Adrenal gland (tissue), 12 donors: ENCODE data around the gene STPG1. TPM values are rescaled to one million over a fixed set of nuclear protein-coding genes. Genes with fewer than 3 reads are reported as not detected.

Experiments used
- DNase-seq, 7 donors: peaks; one replicate each; pipeline ENCODE4 v3.0.0-alpha.2; 2019 to 2020
- H3K27ac ChIP-seq, 5 donors: fragments of 200-600 bp; sonication (generic) in 4 of 5; 1 replicate in 3 of 5; 2 replicates in 2 of 5; pipeline versions ENCODE4 v1.5.1 to v1.8.0; 2016 to 2020; ENCODE audit warnings: mild to moderate bottlenecking in 1 of 5
- H3K27me3 ChIP-seq: fragments of 200-600 bp; 2 replicates; pipeline ENCODE4 v1.8.0; 2021
- H3K36me3 ChIP-seq, 2 donors: fragments of 200-600 bp; replicated peaks in 1 of 2; 1 replicate in 1 of 2; 2 replicates in 1 of 2; pipeline versions ENCODE4 v1.5.1 to v1.8.0; 2018 to 2022
- H3K4me1 ChIP-seq, 2 donors: fragments of 200-600 bp; replicated peaks in 1 of 2; 1 replicate in 1 of 2; 2 replicates in 1 of 2; pipeline versions ENCODE4 v1.5.1 to v1.8.0; 2018 to 2021
- H3K4me3 ChIP-seq, 4 donors: fragments of 200-600 bp; sonication (generic) in 3 of 4; one replicate each; pipeline ENCODE4 v1.5.1; 2016 to 2018
- H3K9me3 ChIP-seq, 3 donors: fragments of 200-600 bp; sonication (generic) in 1 of 3; replicated peaks in 1 of 3; 1 replicate in 2 of 3; 2 replicates in 1 of 3; pipeline versions ENCODE4 v1.5.1 to v1.8.0; 2016 to 2021
- POLR2A ChIP-seq, 2 donors: fragments of 450-650 bp; IDR thresholded peaks; one replicate each; pipeline ENCODE4 v1.6.1; 2017; ENCODE audit warnings: antibody characterized with exemption in 2 of 2, mild to moderate bottlenecking in 2 of 2, moderate library complexity in 1 of 2
- WGBS, 4 donors: extraction: QIAGEN DNeasy Blood & Tissue Kit in 2 of 4; methylation state at CpG; one replicate each; pipeline versions ENCODE4 v1.1.5 to v1.1.7; 2013 to 2017; 5-methylcytosine and 5-hydroxymethylcytosine counted together
- intact Hi-C, 2 donors: fragments of 100-400 bp; cut with DNase I; formaldehyde crosslinking; loops; one replicate each; pipeline versions ENCODE4 v1.14.1 to v1.15.0; 2022 to 2023
- polyA plus RNA-seq, 3 donors: library from polyadenylated mRNA; stranded (reverse); fragments of 200-250 nt in 2 of 3; fragments of 350-450 nt in 1 of 3; fragmentation: Illumina TruSeq in 1 of 3; extraction: RNeasy Lipid Tissue Mini Kit (QIAGEN cat#74804) in 1 of 3; gene quantifications; one replicate each; pipeline ENCODE4 v1.2.3, GENCODE V29; 2013 to 2014
- total RNA-seq, 9 donors: library from RNA; depleted of rRNA in 4 of 9; stranded (reverse); fragments of >200 nt in 4 of 9; fragments of 120-200 nt in 1 of 9; fragmentation: NEBNext Ultra II Directional in 1 of 9; extraction: Animal tissue kit (Norgen Biotek cat#: 25700) in 1 of 9; gene quantifications; one replicate each; pipeline versions ENCODE4 v1.1.0 to v1.2.4, GENCODE V29; 2013 to 2023
- TF ChIP-seq, protein P1 (sequence below), 6 experiments: fragments of 450-650 bp in 4 of 6; fragments of 200-600 bp in 2 of 6; sonication (generic) in 1 of 6; IDR thresholded peaks; 1 replicate in 5 of 6; 2 replicates in 1 of 6; pipeline versions ENCODE4 v1.5.1 to v1.8.0; 2016 to 2021; ENCODE audit warnings: antibody characterized with exemption in 6 of 6, mild to moderate bottlenecking in 2 of 6, moderate library complexity in 1 of 6
- donor health status: healthy with polysubstance abuse.
- donor health status: Bipolar disorder and iron deficiency.
- donor health status: DM: yes; HTN: yes; CAD: no.
- donor health status: DM: no; HTN: no; CAD: no.
- donor health status: DM: no; HTN: no; CAD: no.
- donor health status: DM: yes; HTN: yes; CAD: no.

Gene STPG1
- total and polyA plus RNA-seq, 12 donors: 2.1 to 8.9 (median 5.7) TPM

GRCh38 chr1:24393892-24394291 lies 19.7 kb downstream of the STPG1 start:
- Histone ChIP-seq H3K4me3 (no peak overlapping the region), H3K27ac (no peak overlapping the region), H3K4me1 (peaks cover 7 to 9% of the 10 kb centered on the region in 2 donors), H3K9me3 (no peaks in the 10 kb centered on the region), H3K36me3 (no peaks in the 10 kb centered on the region), H3K27me3 (no peaks in the 10 kb centered on the region)
- 64 to 73% (median 72%) methylated on average over 6 of the region's 6 CpGs for WGBS, 4 donors
- TF ChIP-seq, protein P1, sequence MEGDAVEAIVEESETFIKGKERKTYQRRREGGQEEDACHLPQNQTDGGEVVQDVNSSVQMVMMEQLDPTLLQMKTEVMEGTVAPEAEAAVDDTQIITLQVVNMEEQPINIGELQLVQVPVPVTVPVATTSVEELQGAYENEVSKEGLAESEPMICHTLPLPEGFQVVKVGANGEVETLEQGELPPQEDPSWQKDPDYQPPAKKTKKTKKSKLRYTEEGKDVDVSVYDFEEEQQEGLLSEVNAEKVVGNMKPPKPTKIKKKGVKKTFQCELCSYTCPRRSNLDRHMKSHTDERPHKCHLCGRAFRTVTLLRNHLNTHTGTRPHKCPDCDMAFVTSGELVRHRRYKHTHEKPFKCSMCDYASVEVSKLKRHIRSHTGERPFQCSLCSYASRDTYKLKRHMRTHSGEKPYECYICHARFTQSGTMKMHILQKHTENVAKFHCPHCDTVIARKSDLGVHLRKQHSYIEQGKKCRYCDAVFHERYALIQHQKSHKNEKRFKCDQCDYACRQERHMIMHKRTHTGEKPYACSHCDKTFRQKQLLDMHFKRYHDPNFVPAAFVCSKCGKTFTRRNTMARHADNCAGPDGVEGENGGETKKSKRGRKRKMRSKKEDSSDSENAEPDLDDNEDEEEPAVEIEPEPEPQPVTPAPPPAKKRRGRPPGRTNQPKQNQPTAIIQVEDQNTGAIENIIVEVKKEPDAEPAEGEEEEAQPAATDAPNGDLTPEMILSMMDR (IDR thresholded peaks at IDR 0.05): no peak
- TF ChIP-seq POLR2A (IDR thresholded peaks at IDR 0.05): no peak
- peak in 1 of 7 donors; percentile 29 for DNase-seq
- intact Hi-C loops: no loop called here

DNA sequence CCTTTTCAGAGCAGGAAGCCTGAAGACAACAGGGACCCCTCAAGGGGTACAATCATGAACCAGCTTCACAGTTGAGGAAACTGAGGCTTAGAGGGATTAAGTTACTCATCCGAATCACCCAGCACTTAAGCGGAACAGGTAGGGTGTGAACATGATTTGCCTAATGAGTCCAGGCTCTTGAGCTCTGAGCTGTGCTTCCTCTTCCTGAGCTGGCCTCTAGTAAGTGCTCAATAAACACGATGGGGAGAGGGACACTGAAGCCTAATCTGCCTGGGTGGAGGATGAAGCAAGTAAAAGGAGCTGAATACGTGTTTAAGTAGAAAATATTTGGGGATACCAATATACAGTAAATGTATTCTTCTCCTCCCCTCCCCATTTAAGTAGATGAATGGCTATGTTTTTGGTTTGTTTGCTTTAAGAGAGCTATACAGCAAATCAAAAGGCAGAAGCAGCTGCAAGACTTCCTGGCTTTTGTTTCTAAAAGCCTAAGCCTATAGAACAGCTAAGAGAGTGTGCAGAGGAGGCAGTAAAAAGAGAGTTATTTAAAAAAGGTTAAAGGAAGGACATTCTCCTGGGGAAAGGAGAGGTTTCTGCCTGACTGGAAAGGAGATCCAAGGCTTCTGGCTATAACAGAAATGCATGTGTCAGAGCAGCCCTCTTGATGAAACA lies 20.5 kb downstream of the STPG1 start:
- Histone ChIP-seq H3K36me3 (no peaks in the 10 kb centered on the region), H3K4me3 (no peak overlapping the region), H3K9me3 (no peaks in the 10 kb centered on the region), H3K4me1 (peaks cover 7 to 9% of the 10 kb centered on the region in 2 donors), H3K27me3 (no peaks in the 10 kb centered on the region), H3K27ac (peak overlapping the region in 1 of 5 donors; percentile 5)
- no peak for DNase-seq
- intact Hi-C loops: no loop called here
- TF ChIP-seq, protein P1 (IDR thresholded peaks at IDR 0.05): no peak
- no peak for TF ChIP-seq POLR2A (IDR thresholded peaks at IDR 0.05)
- 79 to 87% (median 84%) methylated on average over 4 of the region's 4 CpGs for WGBS, 4 donors

DNA sequence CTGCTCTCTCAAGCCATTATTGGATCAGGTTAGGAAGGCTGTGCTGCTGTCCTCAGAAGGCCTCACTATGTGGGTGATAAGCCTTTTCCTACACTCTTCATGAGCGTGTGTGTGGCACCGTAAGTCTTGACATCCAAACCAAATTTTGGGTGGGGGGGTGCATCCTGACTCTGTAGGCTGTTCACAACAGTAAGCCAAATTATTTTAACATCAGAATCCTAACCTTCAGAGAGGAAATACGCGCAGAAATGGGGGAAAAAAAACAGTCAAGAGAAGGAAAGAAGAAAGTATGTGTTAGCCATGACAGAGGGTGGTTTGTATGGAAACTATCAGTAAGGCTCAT lies 21.0 kb downstream of the STPG1 start:
- peak overlapping the region in 4 of 5 donors; percentile 5 to 86 (median 78) for H3K27ac ChIP-seq
- no peak for DNase-seq
- H3K27me3 ChIP-seq: no peaks in the 10 kb centered on the region
- H3K36me3 ChIP-seq: no peaks in the 10 kb centered on the region
- TF ChIP-seq, protein P1 (IDR thresholded peaks at IDR 0.05): peak in 1 of 6 experiments; percentile 7
- TF ChIP-seq POLR2A (IDR thresholded peaks at IDR 0.05): no peak
- 82 to 93% (median 88%) methylated on average over 4 of the region's 4 CpGs for WGBS, 4 donors
- H3K9me3 ChIP-seq: no peaks in the 10 kb centered on the region
- H3K4me1 ChIP-seq: peaks cover 7 to 9% of the 10 kb centered on the region in 2 donors
- H3K4me3 ChIP-seq: no peak overlapping the region
- intact Hi-C loops: no loop called here

GRCh38 chr1:24391882-24392603 lies 21.5 kb downstream of the STPG1 start:
- Histone ChIP-seq H3K27me3 (no peaks in the 10 kb centered on the region), H3K36me3 (no peaks in the 10 kb centered on the region), H3K4me3 (peak overlapping the region in 1 of 4 donors; percentile 23), H3K27ac (peak overlapping the region; percentile 42 to 86 (median 74)), H3K4me1 (peaks cover 7 to 9% of the 10 kb centered on the region in 2 donors), H3K9me3 (no peaks in the 10 kb centered on the region)
- no peak for TF ChIP-seq POLR2A (IDR thresholded peaks at IDR 0.05)
- TF ChIP-seq, protein P1 (IDR thresholded peaks at IDR 0.05): peak; percentile 46 to 81 (median 72)
- 17 to 27% (median 23%) methylated on average over 11 of the region's 11 CpGs for WGBS, 4 donors
- peak; percentile 61 to 80 (median 71) for DNase-seq
- intact Hi-C loops: loop anchor here in 1 of 2 donors (2.0 kb wide), 1 partner anchor 191 kb away; no protein-coding TSS in a partner anchor
